Right ventricle myocardium inferior (tissue), 1 donor: ENCODE results near the gene PPP1R17. TPM values are rescaled to one million over a fixed set of nuclear protein-coding genes. Genes with fewer than 3 reads are reported as not detected.

Experiments
- ATAC-seq: fragments of 200-7000 bp; cut with Tn5 transposase; one replicate; pipeline ENCODE4 v1.9.1; 2020; ENCODE audit warnings: mild to moderate bottlenecking, moderate library complexity
- DNase-seq: peaks from one replicate; pipeline ENCODE4 v3.0.0; 2021; ENCODE audit errors: missing footprints
- intact Hi-C: fragments of 100-400 bp; cut with DNase I; formaldehyde crosslinking; loops from one replicate; pipeline ENCODE4 v1.11.0; 2022
- total RNA-seq: library from RNA; stranded (reverse); fragmentation: NEBNext Ultra II Directional; extraction: Animal tissue kit (Norgen Biotek cat#: 25700); gene quantifications from one replicate; pipeline ENCODE4 v1.2.1, GENCODE V29; 2021
- donor health status: DM: no; HTN: yes; CAD: no; lungs with severe emphysema.

PPP1R17 gene
- total RNA-seq, 1 donor from 2014 or later, result not detected

DNA sequence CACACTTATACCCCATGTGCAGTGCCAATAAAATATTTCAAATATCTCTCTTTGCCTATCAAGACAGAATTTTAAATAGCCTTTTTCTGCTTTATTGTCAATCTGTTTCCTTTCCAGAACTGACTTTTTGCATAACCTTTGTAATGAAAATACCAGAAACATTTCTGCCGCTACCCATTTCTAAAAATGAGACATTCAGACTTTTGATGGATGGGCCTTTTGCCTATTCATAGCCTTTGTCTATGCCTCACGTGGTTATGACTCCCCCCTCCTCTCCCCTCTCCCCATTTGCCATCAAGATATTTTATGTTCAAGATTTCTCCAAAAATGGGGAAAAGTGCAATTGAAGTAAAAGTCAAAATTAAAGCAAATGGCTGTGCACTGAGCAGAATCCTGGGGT is 5.9 kb downstream of the PPP1R17 start:
- DNase-seq (no peak), ATAC-seq (no peak)
- intact Hi-C loops, result no loop called here

DNA sequence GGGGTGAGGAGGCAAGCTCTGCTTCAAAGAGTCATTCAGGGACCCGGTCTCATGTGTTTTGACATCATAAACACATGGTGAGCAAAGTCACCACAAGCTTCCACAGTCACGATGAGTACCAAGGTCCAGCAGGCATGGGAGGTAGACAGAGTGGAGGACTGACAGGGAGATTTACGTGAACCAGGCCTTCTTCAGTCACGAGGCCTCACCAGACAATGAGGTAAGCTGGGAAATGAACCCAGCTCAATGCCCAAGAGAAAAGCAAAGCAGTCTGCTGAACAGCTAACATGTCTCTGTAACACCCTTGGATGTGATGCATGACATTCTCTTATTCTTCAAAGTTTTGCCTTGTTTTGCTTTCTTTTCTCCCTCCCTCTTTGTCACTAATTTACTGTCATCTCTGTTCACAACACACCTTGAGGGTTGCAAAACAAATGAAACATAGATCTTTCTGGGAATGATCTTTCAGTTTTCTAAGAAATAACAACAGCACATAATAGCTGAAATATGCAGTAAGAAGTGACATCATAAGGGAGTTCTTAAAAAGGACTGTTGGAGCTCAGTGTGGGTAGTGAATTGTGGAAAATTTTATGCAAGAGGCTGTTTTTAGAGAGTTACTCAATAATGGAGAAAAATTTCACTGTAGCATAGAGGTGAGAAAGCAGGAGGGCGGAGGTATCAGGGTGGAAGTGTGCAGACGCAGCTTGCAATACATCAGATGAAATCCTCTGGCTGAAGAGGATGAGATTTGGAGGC is 9.0 kb downstream of the PPP1R17 start:
- DNase-seq, result no peak
- ATAC-seq, result peak; percentile 28
- intact Hi-C loops, result no loop called here

DNA sequence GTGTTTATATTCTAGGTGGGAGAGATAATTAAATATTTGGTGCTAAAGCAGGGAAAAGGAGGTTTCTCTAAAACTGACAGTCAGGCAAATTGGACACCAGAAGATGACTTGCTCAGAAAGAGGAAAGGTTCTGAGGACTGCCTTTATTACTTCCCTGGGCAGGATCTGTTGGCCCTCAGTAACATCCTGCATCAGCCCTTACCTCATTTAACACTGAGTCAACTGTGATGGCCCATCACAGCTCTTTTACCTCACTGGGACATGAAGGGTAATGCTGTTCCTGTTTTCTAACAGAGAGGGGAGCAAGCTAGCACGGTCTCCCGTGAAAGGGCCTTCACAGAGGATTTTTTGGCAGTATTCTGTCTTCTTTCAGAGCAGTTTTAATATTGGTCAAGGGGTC is 12.0 kb downstream of the PPP1R17 start:
- ATAC-seq, result no peak
- no peak for DNase-seq
- intact Hi-C loops, result no loop called here

DNA sequence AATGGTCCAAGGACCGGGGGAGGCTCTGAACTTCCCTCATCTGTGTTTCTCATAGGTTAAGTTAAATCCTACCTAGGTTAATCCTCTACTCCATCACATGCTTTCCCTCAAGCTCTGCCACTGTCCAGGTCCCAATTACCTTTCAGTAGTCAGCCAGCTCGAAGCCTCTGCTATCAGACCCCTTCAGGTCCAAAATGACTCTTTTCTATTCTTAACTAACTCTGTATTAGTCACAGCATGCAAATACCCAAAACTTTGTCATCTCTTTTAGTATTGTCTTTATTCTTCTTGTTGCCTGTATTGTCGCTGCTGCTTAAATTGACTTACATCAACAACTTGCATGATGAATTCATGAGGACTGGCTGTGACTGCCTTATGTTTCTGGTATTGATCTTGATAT is 15.3 kb downstream of the PPP1R17 start:
- intact Hi-C loops, result no loop called here
- DNase-seq (no peak), ATAC-seq (no peak)

DNA sequence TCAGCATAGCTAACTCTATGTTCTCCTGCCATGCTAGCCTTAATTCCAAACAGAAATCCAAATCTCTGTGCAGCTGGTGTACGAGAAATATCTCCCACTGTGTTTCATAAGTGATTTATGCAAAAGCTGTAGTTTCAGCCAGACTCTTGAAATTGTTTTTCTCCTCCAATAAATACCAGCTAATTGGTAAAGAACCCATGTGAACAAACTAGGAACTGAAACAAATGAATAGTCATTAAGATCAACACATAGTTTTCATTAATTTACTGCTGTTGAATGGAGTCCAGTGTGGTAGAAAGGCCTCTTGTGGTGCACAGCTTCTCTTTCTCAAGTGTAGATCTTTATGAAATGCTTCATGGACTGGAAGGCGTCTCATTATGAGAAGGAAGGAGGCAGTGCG is 18.4 kb downstream of the PPP1R17 start:
- no peak for DNase-seq
- no peak for ATAC-seq
- intact Hi-C loops, result no loop called here

DNA sequence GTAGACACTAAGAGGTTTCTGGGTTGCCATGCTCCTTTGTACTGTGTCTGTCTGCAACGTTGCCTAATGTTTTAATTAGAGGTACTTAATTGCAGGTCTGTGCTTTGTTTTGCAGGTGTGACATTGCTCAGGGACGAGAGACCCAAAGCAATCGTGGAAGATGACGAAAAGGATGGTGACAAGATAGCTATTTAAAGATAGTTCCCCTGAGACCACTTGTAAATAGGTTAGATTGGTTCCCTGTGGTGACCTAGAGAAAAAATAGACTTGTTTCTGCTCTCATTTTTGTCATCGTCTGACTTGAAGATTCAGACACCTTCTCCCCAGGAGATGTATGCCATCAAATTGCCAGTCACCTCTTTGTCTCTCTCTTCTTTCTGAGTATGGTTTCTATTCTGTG is 20.1 kb downstream of the PPP1R17 start:
- no peak for ATAC-seq
- intact Hi-C loops, result no loop called here

DNA sequence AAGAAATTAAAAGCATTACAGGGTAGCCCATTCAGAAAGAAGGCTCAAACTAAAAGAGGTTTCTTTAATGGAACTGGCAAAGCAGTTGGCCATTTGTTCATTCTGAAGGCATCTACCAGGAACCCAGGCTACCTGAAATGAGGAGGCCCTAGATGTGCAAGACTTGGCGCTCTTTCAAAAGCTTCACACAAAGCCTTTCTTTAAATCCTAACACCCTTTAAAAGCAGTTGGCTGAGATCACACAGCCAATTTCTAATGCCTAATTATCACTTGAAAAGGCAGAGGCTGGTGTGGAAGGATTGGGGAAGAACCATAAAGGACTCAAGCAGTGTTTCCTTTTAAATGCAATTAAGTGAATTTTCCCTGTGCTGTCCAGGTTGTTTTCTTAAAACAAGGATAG is 23.2 kb downstream of the PPP1R17 start:
- DNase-seq, result no peak
- intact Hi-C loops, result no loop called here
- no peak for ATAC-seq

More for the DNA sequence above, 20.1 kb downstream of the PPP1R17 start:
- no peak for DNase-seq

DNA sequence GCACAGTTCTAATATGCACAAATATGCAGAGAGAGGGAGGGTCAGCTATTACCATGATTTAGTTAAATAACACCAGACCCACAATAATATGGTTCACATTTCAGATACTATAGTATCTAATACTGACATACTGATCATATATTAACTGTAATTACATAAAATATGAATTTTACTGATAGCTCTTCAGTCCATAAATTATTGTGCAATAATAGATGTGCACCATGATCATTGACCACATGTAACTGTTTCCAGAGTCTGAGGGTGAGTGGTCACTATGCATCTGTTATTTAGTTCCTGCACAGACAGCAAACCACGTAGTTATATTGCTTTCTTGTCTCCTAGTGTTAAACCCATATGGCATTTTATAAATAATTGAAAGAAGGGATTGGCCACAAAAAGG is 29.3 kb downstream of the PPP1R17 start:
- DNase-seq, result no peak
- intact Hi-C loops, result no loop called here

DNA sequence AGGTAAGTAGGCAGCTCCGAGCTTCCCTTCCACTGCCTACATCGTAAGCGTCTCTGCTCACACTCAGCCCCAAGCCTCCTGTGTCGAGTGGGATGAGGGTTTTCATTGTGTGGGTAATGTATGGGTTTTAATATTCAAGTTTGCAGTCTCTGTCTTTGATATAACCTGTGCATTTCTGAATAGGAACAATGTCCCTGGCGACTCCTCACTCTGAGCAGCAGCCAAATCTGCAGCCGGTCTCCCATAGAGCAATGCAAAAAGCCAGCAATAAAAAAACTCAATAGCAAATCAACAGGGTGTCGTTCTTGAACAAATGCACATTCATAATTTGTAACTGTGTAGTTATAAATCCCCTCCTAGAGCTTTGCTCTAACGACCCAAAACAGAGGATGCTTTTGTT is 33.4 kb downstream of the PPP1R17 start:
- intact Hi-C loops, result no loop called here
- no peak for ATAC-seq

More for the DNA sequence above, 29.3 kb downstream of the PPP1R17 start:
- no peak for ATAC-seq

DNA sequence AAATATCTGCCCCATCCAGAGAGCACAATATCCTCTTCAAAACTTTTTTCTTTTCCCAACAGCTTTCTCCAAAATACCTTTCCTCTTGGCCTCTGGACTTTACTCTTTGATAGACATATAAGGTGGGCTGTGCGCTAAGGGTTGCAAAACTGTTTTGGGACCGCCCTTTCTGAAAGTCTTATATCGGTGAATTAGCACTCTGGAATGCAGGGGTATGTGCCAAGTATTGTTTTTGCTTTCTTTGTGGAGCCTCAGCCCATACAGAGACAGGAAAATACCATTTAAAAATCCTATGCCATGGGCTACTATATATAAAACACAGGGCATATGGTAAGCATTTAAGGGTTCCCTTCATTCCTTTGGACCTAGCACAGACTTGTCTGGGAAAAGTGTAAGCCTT is 37.7 kb downstream of the PPP1R17 start:
- ATAC-seq (no peak), DNase-seq (no peak)

More for the DNA sequence above, 33.4 kb downstream of the PPP1R17 start:
- DNase-seq, result no peak

DNA sequence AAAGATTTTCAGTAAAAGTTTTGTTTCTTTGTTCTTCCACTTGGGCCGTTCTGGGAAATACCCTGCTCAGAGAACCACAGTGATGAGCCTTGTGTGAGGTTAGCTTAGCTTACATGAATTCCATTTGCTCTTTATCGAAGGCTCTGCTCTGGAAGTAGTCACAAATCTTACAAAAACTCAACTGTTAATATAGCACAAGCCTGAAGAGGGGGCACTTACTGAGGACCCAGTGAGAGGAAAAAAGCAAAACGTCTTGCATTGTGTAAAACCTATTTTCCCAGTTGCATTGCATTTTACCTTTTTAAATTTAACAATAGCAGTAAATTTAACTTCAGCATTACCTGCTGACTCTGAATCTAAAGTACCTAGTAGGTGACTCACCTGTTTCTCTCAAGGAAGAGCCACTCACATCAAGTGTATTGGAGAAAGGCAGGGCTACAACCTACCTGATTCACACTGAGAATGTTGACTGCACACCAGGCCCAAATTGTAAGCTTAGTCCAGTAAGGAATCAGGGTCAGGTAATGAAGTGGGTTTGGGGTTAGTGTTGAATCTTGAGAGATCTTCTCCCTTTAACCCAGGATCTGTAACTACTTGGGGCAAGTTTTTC is 42.3 kb downstream of the PPP1R17 start:
- DNase-seq, result no peak
- ATAC-seq, result no peak
- intact Hi-C loops, result no loop called here

More for the DNA sequence above, 37.7 kb downstream of the PPP1R17 start:
- intact Hi-C loops, result no loop called here

DNA sequence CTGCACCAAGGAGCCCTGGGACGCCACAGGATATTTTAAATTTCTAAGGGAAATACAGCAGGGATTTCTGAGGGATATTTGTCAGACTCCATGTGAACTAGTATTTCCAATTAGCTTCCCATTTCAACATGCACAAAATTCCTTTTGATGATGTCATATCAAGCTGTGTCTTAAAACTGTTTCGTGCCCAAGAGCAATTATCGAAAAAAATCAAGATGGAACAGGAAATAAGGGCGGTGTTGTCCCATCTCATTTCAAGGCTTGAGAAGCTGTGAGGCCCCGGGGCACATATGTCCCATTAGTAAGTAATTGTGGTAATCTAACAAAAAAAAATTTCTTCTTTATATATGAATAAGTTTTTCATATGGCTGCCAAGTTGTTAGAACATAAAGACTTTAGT is 47.4 kb downstream of the PPP1R17 start:
- no peak for ATAC-seq
- no peak for DNase-seq
- intact Hi-C loops, result loop anchor here (10.0 kb wide), 2 partner anchors 90 to 600 kb away; no protein-coding TSS in a partner anchor

DNA sequence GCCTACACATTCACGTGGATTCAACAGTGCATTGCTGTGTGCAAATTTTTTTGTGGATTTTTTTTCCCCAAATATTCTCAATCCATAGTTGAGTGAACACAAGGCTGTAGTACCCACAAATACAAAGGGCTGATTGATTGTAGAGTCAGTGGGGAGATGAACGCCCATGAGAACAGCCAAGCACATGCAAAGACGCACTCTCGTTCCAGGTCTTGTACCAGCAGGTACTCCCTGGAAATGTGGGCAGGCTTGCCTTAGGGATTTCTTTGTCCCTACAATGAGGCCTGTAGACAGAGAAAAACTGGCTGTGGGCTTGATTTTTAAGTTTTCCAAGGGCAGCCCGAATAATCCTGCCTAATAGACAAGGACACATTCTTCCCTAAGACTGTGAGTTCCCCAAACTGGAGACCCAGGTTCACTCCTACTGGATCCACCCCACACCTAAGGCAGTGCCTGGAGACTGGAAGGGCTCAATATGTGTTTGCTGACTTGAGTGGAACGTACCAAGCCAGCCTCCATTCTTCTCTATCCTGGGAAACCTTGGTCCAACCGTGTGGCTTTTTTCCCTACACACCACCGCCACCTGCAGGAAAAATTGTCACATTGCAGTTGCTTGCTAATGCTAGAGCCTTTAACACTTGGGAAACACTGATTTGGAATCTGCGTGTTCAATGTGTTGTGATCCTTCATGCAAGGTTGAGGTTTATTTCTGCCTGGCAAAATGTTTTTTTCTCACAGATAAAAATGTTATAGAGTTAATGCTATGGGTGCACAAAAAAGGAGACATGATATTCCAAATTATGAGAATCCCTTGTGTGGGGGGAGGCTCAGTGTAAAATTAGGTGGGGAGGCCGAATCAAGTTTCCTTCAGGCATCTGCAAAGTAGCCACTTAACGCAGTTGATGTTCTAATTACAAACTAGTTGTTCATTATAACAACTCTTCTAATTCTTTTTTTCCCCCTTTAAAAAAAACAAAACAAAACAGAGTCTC is 49.3 kb downstream of the PPP1R17 start:
- DNase-seq, result no peak
- ATAC-seq, result peak; percentile 72

DNA sequence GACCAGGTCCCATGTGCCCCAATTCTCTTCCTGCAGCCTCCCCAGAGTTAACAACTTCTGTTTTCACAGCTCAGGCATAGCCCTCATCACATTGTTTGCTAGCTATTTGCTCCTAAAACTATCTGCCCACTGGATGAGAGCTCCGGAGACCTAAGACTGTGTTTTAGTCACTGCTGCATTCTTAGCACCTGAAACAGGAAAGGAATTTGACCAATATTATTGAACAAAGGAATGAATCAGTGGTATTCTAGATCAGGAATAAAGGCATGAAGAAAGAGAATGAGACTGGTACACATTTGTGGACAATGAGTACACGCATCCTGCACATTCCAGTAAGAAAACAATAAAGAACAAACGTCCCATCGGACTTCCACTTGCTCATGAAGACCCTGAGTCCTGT is 54.8 kb downstream of the PPP1R17 start:
- intact Hi-C loops, result loop anchor here (10.0 kb wide), 2 partner anchors 603 to 733 kb away; no protein-coding TSS in a partner anchor
- ATAC-seq (no peak), DNase-seq (no peak)

More for the DNA sequence above, 49.3 kb downstream of the PPP1R17 start:
- intact Hi-C loops, result loop anchor here (5.0 to 10.0 kb wide), 3 partner anchors 91 to 601 kb away; no protein-coding TSS in a partner anchor

DNA sequence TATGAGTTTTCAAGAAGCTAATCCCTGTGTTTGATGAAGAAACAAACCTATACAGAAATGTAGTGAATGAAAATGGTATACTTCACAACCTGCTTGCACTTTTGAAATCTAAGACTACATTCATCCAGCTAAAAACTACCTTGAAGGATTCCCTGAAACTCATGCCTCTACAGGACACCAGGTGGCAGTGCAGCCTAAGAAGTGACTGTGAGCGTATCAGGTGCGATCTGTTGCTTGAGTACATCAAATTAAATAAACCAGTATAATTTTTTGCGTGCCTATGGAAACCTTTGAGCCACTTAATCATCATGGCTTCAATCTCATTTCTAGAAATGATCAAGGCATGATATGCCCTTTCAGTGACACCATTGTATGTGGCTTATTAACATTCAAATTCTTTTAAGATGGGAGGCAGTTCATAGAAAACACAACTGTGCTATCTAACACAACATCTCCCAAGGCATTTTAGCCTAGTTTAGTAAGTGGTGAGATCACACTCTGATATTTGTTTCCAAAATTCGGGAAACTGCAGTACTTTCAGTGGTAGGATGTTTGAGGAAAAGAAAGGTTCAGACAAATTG is 57.4 kb downstream of the PPP1R17 start:
- peak; percentile 74 for DNase-seq
- intact Hi-C loops, result loop anchor here (1.0 to 10.0 kb wide), 3 partner anchors 460 to 730 kb away; no protein-coding TSS in a partner anchor

DNA sequence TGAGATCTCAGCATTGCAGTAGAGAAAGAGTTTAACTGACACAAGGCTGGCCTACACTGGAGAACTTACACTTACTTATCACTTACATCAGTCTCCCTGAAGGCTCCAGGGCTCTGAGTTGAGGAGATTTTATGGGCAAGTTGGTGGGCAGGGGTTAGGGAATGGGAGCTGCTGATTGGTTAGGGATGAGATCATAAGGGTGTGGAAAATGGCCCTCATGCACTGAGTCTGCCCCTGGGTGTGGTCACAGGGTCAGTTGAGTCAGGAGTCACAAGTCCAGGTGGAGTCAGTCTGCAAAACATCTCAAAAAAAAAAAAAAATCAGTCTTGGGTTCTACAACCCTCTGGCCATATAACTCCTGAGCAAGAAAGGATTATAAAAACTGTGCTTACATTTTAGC is 60.5 kb downstream of the PPP1R17 start:
- intact Hi-C loops, result loop anchor here (10.0 kb wide), 2 partner anchors 597 to 727 kb away; no protein-coding TSS in a partner anchor
- ATAC-seq (no peak), DNase-seq (no peak)

More for the DNA sequence above, 57.4 kb downstream of the PPP1R17 start:
- peak; percentile 64 for ATAC-seq

DNA sequence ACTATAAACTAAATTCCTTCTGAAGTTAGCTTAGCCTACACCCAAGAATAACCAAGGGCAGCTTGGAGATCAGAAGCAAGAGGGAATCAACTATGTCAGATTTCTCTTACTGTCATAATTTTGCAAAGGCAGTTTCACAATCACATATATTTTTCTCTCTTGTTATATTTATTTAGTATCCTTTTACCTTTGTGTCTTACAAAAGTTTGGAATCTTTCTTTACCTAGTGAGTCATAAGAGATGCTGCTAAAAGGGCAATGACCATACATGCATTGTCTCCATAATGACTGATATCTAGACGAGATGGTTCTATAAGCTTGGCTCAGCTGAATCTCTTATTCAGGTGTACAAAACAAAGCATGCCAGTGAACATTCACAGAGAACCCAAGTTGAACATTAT is 61.1 kb downstream of the PPP1R17 start:
- ATAC-seq (no peak), DNase-seq (no peak)
- intact Hi-C loops, result loop anchor here (10.0 kb wide), 2 partner anchors 597 to 727 kb away; no protein-coding TSS in a partner anchor

DNA sequence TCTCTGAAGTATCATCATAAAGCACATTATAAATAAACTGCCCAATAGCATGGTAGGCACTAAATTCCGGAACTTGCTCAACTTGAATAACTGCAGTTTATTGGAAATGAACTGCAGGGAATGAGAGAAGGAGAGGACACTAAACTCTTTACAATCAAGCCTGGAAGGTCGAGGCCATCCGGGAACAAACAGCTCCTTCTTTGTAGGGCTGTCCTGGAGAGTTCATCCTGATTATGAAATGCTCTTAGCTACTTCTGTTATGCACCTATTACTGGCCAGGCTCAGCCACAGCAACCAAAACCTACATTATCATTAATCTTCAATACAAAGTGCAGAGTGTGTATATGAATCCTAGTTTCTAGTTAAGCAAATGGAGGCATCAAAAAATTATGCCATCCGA is 64.7 kb downstream of the PPP1R17 start:
- ATAC-seq (no peak), DNase-seq (no peak)
- intact Hi-C loops, result no loop called here
